IPS-18a (cell line): ENCODE data around the gene HSDL1.
A peak's percentile ranks its signal among the peaks of the same experiment; 100 is the strongest.
"Not testable (repeated sequence)": the region's sequence is repeated elsewhere in the genome, so short reads cannot be mapped to it uniquely, and the experiment has no call there.

Source experiments
- H3K27ac ChIP-seq: one replicate; pipeline ENCODE4 v1.5.1; 2013; ENCODE audit warnings: low read length
- H3K27me3 ChIP-seq: one replicate; pipeline ENCODE4 v1.6.1; 2013; ENCODE audit warnings: mild to moderate bottlenecking, low read length; ENCODE audit not compliant: control insufficient read depth, insufficient read depth
- H3K36me3 ChIP-seq: one replicate; pipeline ENCODE4 v1.6.1; 2013; ENCODE audit warnings: low read depth, low read length; ENCODE audit not compliant: control insufficient read depth
- H3K4me1 ChIP-seq: one replicate; pipeline ENCODE4 v1.6.1; 2013; ENCODE audit warnings: low read depth, low read length; ENCODE audit not compliant: control insufficient read depth
- H3K4me3 ChIP-seq: one replicate; pipeline ENCODE4 v1.5.1; 2013; ENCODE audit warnings: low read length
- H3K9ac ChIP-seq: one replicate; pipeline ENCODE4 v1.6.1; 2013; ENCODE audit warnings: mild to moderate bottlenecking, low read length, moderate library complexity
- H3K9me3 ChIP-seq: one replicate; pipeline ENCODE4 v1.6.1; 2013; ENCODE audit warnings: low read depth, low read length; ENCODE audit not compliant: control insufficient read depth

The HSDL1 gene

GRCh38 chr16:84132527-84133285 is 12.3 kb downstream of the HSDL1 start:
- H3K4me3 ChIP-seq: no peak overlapping the region
- H3K27me3 ChIP-seq: no peaks in the 10 kb centered on the region
- no peak overlapping the region for H3K27ac ChIP-seq
- no peaks in the 10 kb centered on the region for H3K9me3 ChIP-seq
- peaks cover 22% of the 10 kb centered on the region for H3K36me3 ChIP-seq
- peaks cover 5% of the 10 kb centered on the region for H3K4me1 ChIP-seq
- no peak overlapping the region for H3K9ac ChIP-seq

GRCh38 chr16:84131117-84131516 is 13.9 kb downstream of the HSDL1 start:
- peaks cover 29% of the 10 kb centered on the region for H3K36me3 ChIP-seq
- no peak overlapping the region for H3K4me3 ChIP-seq
- no peaks in the 10 kb centered on the region for H3K9me3 ChIP-seq
- H3K4me1 ChIP-seq: peaks cover 4% of the 10 kb centered on the region
- no peak overlapping the region for H3K27ac ChIP-seq
- no peak overlapping the region for H3K9ac ChIP-seq
- no peaks in the 10 kb centered on the region for H3K27me3 ChIP-seq

GRCh38 chr16:84124257-84125073 is 20.5 kb downstream of the HSDL1 start:
- H3K4me1 ChIP-seq: no peaks in the 10 kb centered on the region
- no peaks in the 10 kb centered on the region for H3K9me3 ChIP-seq
- no peaks in the 10 kb centered on the region for H3K27me3 ChIP-seq
- no peak overlapping the region for H3K27ac ChIP-seq
- H3K4me3 ChIP-seq: no peak overlapping the region
- no peak overlapping the region for H3K9ac ChIP-seq
- peaks cover 28% of the 10 kb centered on the region for H3K36me3 ChIP-seq

GRCh38 chr16:84121007-84121406 is 24.0 kb downstream of the HSDL1 start:
- no peaks in the 10 kb centered on the region for H3K9me3 ChIP-seq
- no peaks in the 10 kb centered on the region for H3K27me3 ChIP-seq
- H3K36me3 ChIP-seq: peaks cover 16% of the 10 kb centered on the region
- H3K9ac ChIP-seq: no peak overlapping the region
- H3K27ac ChIP-seq: no peak overlapping the region
- H3K4me3 ChIP-seq: no peak overlapping the region
- H3K4me1 ChIP-seq: no peaks in the 10 kb centered on the region

- Histone ChIP-seq H3K9ac (no peak overlapping the region), H3K27me3 (no peaks in the 10 kb centered on the region), H3K36me3 (peaks cover 16% of the 10 kb centered on the region)
Observed at GRCh38 chr16:84120023-84120422, 25.0 kb downstream of the HSDL1 start.

GRCh38 chr16:84119368-84119767 is 25.6 kb downstream of the HSDL1 start:
- Histone ChIP-seq H3K4me3 (no peak overlapping the region), H3K36me3 (peaks cover 15% of the 10 kb centered on the region), H3K27ac (no peak overlapping the region), H3K27me3 (no peaks in the 10 kb centered on the region), H3K4me1 (peaks cover 4% of the 10 kb centered on the region), H3K9ac (no peak overlapping the region), H3K9me3 (no peaks in the 10 kb centered on the region)

More at GRCh38 chr16:84120023-84120422, 25.0 kb downstream of the HSDL1 start:
- H3K9me3 ChIP-seq: no peaks in the 10 kb centered on the region
- H3K27ac ChIP-seq: no peak overlapping the region
- no peak overlapping the region for H3K4me3 ChIP-seq
- H3K4me1 ChIP-seq: peaks cover 4% of the 10 kb centered on the region

- not testable (repeated sequence) for H3K27me3 ChIP-seq, H3K9me3 ChIP-seq, H3K9ac ChIP-seq, H3K4me3 ChIP-seq, H3K27ac ChIP-seq, H3K4me1 ChIP-seq, H3K36me3 ChIP-seq
Observed at GRCh38 chr16:84118315-84118714, 26.7 kb downstream of the HSDL1 start.

GRCh38 chr16:84117494-84117843 is 27.5 kb downstream of the HSDL1 start:
- Histone ChIP-seq H3K4me3 (peak overlapping the region; percentile 97), H3K9me3 (no peaks in the 10 kb centered on the region), H3K9ac (peak overlapping the region; percentile 95), H3K27ac (no peak overlapping the region), H3K4me1 (peaks cover 4% of the 10 kb centered on the region), H3K27me3 (no peaks in the 10 kb centered on the region), H3K36me3 (no peaks in the 10 kb centered on the region)

GRCh38 chr16:84116720-84117493 is 28.1 kb downstream of the HSDL1 start, which contains the start of gene MBTPS1:
TSS of gene MBTPS1 (minus strand) at chr16:84116942. CDS start at chr16:84101783, 15,159 bp downstream.
- H3K9me3 ChIP-seq: no peaks in the 10 kb centered on the region
- peak within 1 kb of the TSS; percentile 95 for H3K9ac ChIP-seq

GRCh38 chr16:84115919-84116719 is 28.9 kb downstream of the HSDL1 start:
- H3K9me3 ChIP-seq: no peaks in the 10 kb centered on the region
- peaks cover 4% of the 10 kb centered on the region for H3K4me1 ChIP-seq
- H3K9ac ChIP-seq: peak overlapping the region; percentile 95
- H3K36me3 ChIP-seq: no peaks in the 10 kb centered on the region
- no peaks in the 10 kb centered on the region for H3K27me3 ChIP-seq
- peak overlapping the region; percentile 55 for H3K27ac ChIP-seq
- H3K4me3 ChIP-seq: peak overlapping the region; percentile 97

More at GRCh38 chr16:84116720-84117493, 28.1 kb downstream of the HSDL1 start, which contains the start of gene MBTPS1:
- H3K27ac ChIP-seq: peak within 1 kb of the TSS; percentile 55
- peaks cover 4% of the 10 kb centered on the region for H3K4me1 ChIP-seq
- peak within 1 kb of the TSS; percentile 97 for H3K4me3 ChIP-seq
- no peaks in the 10 kb centered on the region for H3K36me3 ChIP-seq
- no peaks in the 10 kb centered on the region for H3K27me3 ChIP-seq
